ENCODE data around the gene RETREG2.

DNA sequence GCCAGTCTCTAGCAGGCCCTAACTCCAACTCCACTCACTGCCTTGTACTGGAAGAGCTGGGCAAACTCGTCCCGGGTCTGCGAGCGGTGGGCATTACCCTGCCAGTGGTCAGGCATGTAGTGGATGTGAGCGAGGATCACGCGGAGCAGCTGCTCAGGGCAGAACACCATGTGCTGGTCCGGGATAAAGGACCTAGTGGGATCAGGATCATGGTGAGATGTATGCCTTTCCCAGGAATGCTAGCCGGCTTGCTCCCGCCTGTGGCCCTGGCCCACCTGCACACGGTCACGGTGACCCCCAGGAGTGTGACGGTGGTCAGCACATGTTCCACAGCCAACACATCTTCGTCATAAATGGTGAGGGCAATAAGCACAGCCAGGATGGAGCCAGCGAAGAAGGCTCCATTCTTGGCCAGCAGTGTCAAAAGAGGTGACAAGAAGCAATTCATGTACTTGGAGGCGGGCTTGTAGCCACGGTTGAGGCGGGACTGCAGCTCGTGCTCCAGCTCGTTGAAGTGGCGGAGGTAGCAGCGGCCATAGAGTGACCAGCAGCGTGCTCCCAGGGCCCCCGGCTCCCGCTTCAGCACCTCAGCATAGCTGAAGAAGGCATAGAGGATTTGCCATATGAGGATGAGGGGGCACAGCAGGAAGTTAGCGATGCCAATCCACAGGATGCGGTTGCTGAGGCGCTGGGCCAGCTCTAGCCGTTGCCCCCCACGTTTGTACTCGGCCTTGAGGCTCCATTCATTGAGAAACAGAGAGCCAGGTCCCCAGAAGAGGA is 45.9 kb downstream of the RETREG2 start:
- TF ChIP-seq, protein P1, sequence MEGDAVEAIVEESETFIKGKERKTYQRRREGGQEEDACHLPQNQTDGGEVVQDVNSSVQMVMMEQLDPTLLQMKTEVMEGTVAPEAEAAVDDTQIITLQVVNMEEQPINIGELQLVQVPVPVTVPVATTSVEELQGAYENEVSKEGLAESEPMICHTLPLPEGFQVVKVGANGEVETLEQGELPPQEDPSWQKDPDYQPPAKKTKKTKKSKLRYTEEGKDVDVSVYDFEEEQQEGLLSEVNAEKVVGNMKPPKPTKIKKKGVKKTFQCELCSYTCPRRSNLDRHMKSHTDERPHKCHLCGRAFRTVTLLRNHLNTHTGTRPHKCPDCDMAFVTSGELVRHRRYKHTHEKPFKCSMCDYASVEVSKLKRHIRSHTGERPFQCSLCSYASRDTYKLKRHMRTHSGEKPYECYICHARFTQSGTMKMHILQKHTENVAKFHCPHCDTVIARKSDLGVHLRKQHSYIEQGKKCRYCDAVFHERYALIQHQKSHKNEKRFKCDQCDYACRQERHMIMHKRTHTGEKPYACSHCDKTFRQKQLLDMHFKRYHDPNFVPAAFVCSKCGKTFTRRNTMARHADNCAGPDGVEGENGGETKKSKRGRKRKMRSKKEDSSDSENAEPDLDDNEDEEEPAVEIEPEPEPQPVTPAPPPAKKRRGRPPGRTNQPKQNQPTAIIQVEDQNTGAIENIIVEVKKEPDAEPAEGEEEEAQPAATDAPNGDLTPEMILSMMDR (conservative IDR thresholded peaks at IDR 0.05; ENCODE audit: low read depth in 2 of 2), result no peak
- TF ChIP-seq EZH2 (IDR thresholded peaks at IDR 0.05; ENCODE audit: low read depth, unreplicated experiment) (no peak), POLR2AphosphoS5 (IDR thresholded peaks at IDR 0.05; ENCODE audit: low read depth) (no peak), CREB1 (CRISPR knock-in tag; IDR thresholded peaks at IDR 0.05; ENCODE audit: low read depth) (no peak), EZH2phosphoT487 (IDR thresholded peaks at IDR 0.05; ENCODE audit: unreplicated experiment) (no peak), JUNB (IDR thresholded peaks at IDR 0.05; ENCODE audit: unreplicated experiment) (no peak), STAT1 (IDR thresholded peaks at IDR 0.05; ENCODE audit: unreplicated experiment) (no peak), ZNF331 (CRISPR knock-in tag; IDR thresholded peaks at IDR 0.05; ENCODE audit: low read depth) (no peak), ZNF114 (CRISPR knock-in tag; IDR thresholded peaks at IDR 0.05) (no peak)
- TF ChIP-seq, protein P2, sequence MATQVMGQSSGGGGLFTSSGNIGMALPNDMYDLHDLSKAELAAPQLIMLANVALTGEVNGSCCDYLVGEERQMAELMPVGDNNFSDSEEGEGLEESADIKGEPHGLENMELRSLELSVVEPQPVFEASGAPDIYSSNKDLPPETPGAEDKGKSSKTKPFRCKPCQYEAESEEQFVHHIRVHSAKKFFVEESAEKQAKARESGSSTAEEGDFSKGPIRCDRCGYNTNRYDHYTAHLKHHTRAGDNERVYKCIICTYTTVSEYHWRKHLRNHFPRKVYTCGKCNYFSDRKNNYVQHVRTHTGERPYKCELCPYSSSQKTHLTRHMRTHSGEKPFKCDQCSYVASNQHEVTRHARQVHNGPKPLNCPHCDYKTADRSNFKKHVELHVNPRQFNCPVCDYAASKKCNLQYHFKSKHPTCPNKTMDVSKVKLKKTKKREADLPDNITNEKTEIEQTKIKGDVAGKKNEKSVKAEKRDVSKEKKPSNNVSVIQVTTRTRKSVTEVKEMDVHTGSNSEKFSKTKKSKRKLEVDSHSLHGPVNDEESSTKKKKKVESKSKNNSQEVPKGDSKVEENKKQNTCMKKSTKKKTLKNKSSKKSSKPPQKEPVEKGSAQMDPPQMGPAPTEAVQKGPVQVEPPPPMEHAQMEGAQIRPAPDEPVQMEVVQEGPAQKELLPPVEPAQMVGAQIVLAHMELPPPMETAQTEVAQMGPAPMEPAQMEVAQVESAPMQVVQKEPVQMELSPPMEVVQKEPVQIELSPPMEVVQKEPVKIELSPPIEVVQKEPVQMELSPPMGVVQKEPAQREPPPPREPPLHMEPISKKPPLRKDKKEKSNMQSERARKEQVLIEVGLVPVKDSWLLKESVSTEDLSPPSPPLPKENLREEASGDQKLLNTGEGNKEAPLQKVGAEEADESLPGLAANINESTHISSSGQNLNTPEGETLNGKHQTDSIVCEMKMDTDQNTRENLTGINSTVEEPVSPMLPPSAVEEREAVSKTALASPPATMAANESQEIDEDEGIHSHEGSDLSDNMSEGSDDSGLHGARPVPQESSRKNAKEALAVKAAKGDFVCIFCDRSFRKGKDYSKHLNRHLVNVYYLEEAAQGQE (IDR thresholded peaks at IDR 0.05; ENCODE audit: unreplicated experiment), result no peak
- TF ChIP-seq, protein P3, sequence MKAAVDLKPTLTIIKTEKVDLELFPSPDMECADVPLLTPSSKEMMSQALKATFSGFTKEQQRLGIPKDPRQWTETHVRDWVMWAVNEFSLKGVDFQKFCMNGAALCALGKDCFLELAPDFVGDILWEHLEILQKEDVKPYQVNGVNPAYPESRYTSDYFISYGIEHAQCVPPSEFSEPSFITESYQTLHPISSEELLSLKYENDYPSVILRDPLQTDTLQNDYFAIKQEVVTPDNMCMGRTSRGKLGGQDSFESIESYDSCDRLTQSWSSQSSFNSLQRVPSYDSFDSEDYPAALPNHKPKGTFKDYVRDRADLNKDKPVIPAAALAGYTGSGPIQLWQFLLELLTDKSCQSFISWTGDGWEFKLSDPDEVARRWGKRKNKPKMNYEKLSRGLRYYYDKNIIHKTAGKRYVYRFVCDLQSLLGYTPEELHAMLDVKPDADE (IDR thresholded peaks at IDR 0.05), result no peak
- TF ChIP-seq, protein P4, sequence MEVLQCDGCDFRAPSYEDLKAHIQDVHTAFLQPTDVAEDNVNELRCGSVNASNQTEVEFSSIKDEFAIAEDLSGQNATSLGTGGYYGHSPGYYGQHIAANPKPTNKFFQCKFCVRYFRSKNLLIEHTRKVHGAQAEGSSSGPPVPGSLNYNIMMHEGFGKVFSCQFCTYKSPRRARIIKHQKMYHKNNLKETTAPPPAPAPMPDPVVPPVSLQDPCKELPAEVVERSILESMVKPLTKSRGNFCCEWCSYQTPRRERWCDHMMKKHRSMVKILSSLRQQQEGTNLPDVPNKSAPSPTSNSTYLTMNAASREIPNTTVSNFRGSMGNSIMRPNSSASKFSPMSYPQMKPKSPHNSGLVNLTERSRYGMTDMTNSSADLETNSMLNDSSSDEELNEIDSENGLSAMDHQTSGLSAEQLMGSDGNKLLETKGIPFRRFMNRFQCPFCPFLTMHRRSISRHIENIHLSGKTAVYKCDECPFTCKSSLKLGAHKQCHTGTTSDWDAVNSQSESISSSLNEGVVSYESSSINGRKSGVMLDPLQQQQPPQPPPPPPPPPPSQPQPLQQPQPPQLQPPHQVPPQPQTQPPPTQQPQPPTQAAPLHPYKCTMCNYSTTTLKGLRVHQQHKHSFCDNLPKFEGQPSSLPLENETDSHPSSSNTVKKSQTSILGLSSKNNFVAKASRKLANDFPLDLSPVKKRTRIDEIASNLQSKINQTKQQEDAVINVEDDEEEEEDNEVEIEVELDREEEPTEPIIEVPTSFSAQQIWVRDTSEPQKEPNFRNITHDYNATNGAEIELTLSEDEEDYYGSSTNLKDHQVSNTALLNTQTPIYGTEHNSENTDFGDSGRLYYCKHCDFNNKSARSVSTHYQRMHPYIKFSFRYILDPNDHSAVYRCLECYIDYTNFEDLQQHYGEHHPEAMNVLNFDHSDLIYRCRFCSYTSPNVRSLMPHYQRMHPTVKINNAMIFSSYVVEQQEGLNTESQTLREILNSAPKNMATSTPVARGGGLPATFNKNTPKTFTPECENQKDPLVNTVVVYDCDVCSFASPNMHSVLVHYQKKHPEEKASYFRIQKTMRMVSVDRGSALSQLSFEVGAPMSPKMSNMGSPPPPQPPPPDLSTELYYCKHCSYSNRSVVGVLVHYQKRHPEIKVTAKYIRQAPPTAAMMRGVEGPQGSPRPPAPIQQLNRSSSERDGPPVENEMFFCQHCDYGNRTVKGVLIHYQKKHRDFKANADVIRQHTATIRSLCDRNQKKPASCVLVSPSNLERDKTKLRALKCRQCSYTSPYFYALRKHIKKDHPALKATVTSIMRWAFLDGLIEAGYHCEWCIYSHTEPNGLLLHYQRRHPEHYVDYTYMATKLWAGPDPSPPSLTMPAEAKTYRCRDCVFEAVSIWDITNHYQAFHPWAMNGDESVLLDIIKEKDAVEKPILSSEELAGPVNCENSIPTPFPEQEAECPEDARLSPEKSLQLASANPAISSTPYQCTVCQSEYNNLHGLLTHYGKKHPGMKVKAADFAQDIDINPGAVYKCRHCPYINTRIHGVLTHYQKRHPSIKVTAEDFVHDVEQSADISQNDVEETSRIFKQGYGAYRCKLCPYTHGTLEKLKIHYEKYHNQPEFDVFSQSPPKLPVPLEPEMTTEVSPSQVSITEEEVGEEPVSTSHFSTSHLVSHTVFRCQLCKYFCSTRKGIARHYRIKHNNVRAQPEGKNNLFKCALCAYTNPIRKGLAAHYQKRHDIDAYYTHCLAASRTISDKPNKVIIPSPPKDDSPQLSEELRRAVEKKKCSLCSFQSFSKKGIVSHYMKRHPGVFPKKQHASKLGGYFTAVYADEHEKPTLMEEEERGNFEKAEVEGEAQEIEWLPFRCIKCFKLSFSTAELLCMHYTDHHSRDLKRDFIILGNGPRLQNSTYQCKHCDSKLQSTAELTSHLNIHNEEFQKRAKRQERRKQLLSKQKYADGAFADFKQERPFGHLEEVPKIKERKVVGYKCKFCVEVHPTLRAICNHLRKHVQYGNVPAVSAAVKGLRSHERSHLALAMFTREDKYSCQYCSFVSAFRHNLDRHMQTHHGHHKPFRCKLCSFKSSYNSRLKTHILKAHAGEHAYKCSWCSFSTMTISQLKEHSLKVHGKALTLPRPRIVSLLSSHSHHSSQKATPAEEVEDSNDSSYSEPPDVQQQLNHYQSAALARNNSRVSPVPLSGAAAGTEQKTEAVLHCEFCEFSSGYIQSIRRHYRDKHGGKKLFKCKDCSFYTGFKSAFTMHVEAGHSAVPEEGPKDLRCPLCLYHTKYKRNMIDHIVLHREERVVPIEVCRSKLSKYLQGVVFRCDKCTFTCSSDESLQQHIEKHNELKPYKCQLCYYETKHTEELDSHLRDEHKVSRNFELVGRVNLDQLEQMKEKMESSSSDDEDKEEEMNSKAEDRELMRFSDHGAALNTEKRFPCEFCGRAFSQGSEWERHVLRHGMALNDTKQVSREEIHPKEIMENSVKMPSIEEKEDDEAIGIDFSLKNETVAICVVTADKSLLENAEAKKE (CRISPR knock-in tag; IDR thresholded peaks at IDR 0.05), result no peak

All from GM23338 (cell line).